DMS79 (cell line): ENCODE measurements around the gene ILK.

Experiments used
- DNase-seq: peaks from one replicate; lab custom pipeline; 2025; lab: John Stamatoyannopoulos, UW

Gene ILK

GRCh38 chr11:6636480-6636879 lies 32.9 kb downstream of the ILK start:
- DNase-seq, result no peak

GRCh38 chr11:6637871-6638270 lies 34.3 kb downstream of the ILK start:
- no peak for DNase-seq

- DNase-seq, result no peak
Measured at GRCh38 chr11:6638429-6638828, 34.9 kb downstream of the ILK start.

DNA sequence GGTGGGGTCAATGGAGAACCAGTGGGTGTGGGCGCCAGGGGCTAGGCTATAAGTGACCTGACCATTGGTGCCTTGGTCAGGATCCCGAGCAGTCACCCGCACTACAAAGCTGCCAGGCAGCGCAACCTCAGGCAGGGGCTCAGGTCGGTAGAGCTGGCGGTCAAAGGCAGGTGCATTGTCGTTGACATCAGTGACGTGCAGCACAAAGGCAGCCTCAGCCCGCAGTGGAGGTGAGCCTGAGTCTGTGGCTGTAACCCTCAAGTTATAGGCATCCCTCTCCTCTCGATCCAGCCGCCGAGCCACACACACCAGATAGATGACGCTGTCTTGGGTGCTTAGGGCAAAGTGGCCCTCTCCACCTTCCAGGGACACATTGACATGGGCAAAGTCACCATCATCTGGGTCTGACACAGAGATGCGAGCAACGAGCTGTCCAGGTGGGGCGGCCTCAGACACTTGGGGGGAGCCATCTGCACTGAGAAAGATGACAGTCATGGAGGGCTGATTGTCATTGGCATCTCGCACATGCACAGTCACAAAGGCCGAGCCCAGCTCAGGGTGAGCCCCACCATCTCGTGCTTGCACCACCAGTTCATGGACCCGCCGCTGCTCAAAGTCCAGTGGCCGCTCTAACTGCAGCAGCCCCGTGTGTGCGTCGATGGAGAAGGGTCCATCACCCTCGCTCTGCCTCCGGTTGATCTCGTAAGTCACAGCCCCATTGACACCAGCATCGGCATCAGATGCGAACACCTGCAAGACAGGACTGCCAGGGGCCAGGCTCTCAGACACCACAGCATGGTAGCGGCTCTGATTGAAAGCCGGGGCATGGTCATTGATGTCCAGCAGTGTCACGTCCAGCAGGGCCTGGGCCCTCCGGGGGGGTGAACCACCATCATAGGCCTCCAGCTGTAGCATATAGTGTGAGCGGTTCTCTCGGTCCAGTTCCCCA lies 36.7 kb downstream of the ILK start:
- no peak for DNase-seq

- no peak for DNase-seq
Measured at GRCh38 chr11:6640985-6641701, 37.6 kb downstream of the ILK start.

DNA sequence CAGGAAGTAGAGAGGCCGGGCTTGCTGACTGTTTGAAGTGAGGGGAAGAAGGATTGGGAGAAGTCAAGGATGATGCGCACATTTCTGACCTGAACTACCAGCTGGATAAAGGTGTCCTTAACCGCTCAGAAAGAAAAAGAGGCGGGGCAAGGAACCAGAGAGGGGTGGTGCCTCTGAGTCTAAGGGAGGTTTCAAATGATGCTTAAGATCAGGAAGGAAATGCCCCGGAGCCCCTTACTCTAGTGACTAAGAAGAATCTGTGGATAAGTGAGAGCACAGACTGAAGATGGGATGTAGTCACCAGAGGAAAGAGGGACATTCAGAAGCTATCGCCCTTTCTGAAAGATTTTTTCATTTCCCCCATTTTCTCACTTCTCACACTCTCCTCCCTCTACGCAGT lies 39.4 kb downstream of the ILK start:
- no peak for DNase-seq

GRCh38 chr11:6646071-6646470 lies 42.5 kb downstream of the ILK start:
- DNase-seq, result no peak

- no peak for DNase-seq
Measured at GRCh38 chr11:6646576-6646917, 43.0 kb downstream of the ILK start.

GRCh38 chr11:6646918-6647679 lies 43.5 kb downstream of the ILK start:
- DNase-seq, result no peak

DNA sequence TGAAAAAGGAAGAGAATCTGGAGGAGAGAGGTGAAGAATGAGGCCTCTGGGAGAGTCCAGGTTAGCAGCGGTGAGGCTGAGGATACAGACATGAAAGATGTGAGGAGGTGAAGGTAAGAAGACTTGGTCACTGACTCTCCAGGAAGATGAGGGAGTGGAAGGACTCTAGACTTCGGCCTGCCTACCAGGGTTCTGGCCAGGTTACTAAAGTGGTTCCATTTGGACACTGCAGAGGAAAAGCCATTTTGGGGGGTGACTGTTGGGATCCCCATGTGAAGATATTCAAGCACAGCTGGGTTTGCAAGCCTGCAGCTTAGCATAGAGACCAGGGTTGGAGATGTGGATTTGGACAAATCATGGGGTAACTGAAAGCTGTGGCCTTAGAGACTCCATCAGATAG lies 44.3 kb downstream of the ILK start:
- no peak for DNase-seq

DNA sequence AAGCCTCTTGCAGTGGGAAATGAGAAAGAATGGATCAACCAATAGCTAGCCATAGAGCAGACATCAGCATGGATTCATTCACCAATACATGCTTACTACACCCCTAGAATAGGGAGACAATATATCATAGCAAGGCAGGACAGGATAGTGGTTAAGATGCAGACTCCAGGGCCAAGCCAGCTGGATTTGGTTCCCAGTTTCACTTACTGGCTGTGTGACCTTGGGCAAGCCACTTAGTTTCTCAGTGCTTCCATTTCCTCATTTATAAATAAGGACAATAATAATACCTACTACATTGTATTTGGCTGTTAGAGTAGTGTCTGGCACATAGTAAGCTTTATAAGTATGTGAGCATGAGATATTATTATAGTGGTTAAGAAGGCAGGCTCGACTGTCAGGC lies 44.9 kb downstream of the ILK start:
- DNase-seq, result no peak

GRCh38 chr11:6650104-6650503 lies 46.5 kb downstream of the ILK start:
- no peak for DNase-seq

- DNase-seq, result no peak
Measured at GRCh38 chr11:6650980-6651379, 47.4 kb downstream of the ILK start.

- DNase-seq, result no peak
Measured at GRCh38 chr11:6652182-6652581, 48.6 kb downstream of the ILK start.

DNA sequence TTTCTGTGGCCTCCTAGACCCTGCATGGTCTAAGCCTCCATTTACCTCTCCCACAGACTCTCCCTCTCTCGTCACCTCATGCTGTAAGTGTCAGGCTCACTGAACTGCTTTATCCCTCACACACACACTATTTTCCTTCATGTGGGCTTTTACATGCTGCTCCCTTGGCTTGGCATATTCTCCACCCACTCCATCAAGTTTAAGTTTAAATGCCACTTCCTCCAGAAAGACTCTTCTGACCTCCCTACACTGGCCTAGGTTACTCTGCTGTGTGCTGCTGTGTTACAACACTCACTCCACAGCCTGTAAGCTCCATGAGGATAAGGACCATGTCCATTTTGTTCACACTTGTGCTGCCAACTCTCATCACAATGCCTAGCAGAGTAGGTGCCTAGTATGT lies 49.5 kb downstream of the ILK start:
- DNase-seq, result no peak

- no peak for DNase-seq
Measured at GRCh38 chr11:6653656-6654055, 50.1 kb downstream of the ILK start.

DNA sequence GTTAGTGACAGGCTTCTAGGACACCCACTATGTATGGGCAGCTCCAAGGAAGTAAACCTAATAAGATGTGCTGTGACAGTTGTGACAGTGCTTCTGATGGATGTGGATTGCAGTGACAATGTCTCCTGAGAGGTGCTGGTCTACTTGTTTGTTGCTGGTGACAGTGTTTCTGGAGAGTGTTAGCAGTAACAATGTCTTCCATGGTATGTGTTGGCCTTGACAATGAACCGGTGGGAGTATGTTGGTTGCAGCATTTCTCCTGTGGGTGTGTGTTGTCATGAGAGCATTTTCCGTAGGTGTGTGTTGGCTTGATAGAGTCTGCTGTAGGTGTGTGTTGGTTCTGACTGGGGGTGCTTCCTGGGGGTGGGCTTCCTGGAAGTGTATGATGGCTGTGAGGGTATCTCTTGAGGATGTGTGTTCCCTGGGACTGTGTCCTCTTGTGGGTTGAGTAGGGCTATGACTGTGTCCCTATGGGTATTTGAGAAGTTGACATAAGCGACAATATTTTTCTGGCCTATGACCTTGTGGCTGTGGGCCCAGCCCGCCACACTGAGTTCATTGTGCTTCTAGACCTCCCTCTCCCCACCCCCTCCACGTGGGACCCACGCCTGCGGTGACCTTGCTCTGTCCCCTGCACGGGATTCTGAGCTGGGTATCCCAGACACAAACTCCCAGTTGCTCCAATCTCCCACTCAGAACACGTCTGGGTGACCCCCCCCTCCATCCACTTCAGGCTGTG lies 50.9 kb downstream of the ILK start:
- no peak for DNase-seq

- no peak for DNase-seq
Measured at GRCh38 chr11:6655020-6655789, 51.6 kb downstream of the ILK start.

GRCh38 chr11:6655790-6656583 lies 52.4 kb downstream of the ILK start, which contains the start of gene DCHS1:
DCHS1 (minus strand) TSS chr11:6655809; CDS start chr11:6641613, 14,196 bp downstream.
- no peak for DNase-seq

- DNase-seq, result no peak
Measured at GRCh38 chr11:6656584-6656915, 53.0 kb downstream of the ILK start.
